SK-N-MC (cell line): ENCODE measurements around the gene CUL9.

Source experiments
- DNase-seq: peaks from one replicate; pipeline ENCODE4 v3.0.0-alpha.2; 2011; ENCODE audit warnings: low read depth, low spot score
- H3K27ac ChIP-seq: fragments of 200-600 bp; sonication (generic); 2 replicates; pipeline ENCODE4 v1.5.1; 2016; ENCODE audit warnings: mixed run types
- H3K36me3 ChIP-seq: fragments of 200-600 bp; sonication (generic); 2 replicates; pipeline ENCODE4 v1.6.1; 2017; ENCODE audit warnings: antibody characterized with exemption, low read length, mixed read lengths; ENCODE audit not compliant: insufficient read depth
- H3K4me3 ChIP-seq: fragments of 200-600 bp; sonication (generic); 2 replicates; pipeline ENCODE4 v1.5.1; 2016
- H3K9ac ChIP-seq: fragments of 200-600 bp; sonication (generic); 2 replicates; pipeline ENCODE4 v1.8.0; 2017; ENCODE audit warnings: mixed run types, mixed read lengths; ENCODE audit not compliant: insufficient read length
- H3K9me3 ChIP-seq: fragments of 200-600 bp; sonication (generic); 2 replicates; pipeline ENCODE4 v1.6.1; 2017; ENCODE audit warnings: low read depth, mild to moderate bottlenecking, antibody characterized with exemption, low read length, moderate library complexity, mixed read lengths
- EZH2 ChIP-seq: fragments of 200-600 bp; sonication (generic); IDR thresholded peaks from one replicate; pipeline ENCODE4 v1.6.1; 2017; ENCODE audit warnings: antibody characterized with exemption
- FOXP2 ChIP-seq: optimal IDR thresholded peaks from 2 replicates; pipeline ENCODE3; 2011; ENCODE audit warnings: mild to moderate bottlenecking, moderate library complexity; ENCODE audit not compliant: insufficient read depth; ENCODE audit errors: extremely low read length, control extremely low read depth
- POLR2AphosphoS5 ChIP-seq: IDR thresholded peaks from 2 replicates; pipeline ENCODE4 v1.6.1; 2012; ENCODE audit warnings: mild to moderate bottlenecking, low read depth, low read length, borderline replicate concordance

CUL9 gene

GRCh38 chr6:43241446-43241845 lies 59.5 kb downstream of the CUL9 start:
- no peak for DNase-seq
- H3K9ac ChIP-seq: no peak overlapping the region
- H3K36me3 ChIP-seq: no peaks in the 10 kb centered on the region
- TF ChIP-seq POLR2AphosphoS5 (no peak), EZH2 (no peak), FOXP2 (no peak)
- no peak overlapping the region for H3K27ac ChIP-seq
- H3K9me3 ChIP-seq: no peaks in the 10 kb centered on the region
- no peak overlapping the region for H3K4me3 ChIP-seq

- Histone ChIP-seq H3K9ac (no peak within 1 kb of the TSS), H3K4me3 (no peak within 1 kb of the TSS), H3K36me3 (no peaks in the 10 kb centered on the region), H3K27ac (no peak within 1 kb of the TSS), H3K9me3 (no peaks in the 10 kb centered on the region)
- TF ChIP-seq POLR2AphosphoS5 (no peak), EZH2 (no peak), FOXP2 (no peak)
- no peak for DNase-seq
Measured at GRCh38 chr6:43242908-43243663, 61.1 kb downstream of the CUL9 start, which contains the start of gene TTBK1. Gene TTBK1, plus strand, starts transcription at chr6:43243481. Its CDS starts 3,180 bp downstream, at chr6:43246661.

GRCh38 chr6:43243664-43244321 lies 61.8 kb downstream of the CUL9 start:
- H3K4me3 ChIP-seq: no peak overlapping the region
- H3K27ac ChIP-seq: no peak overlapping the region
- no peak for DNase-seq
- H3K9me3 ChIP-seq: no peaks in the 10 kb centered on the region
- no peak for TF ChIP-seq POLR2AphosphoS5
- no peak for TF ChIP-seq FOXP2
- TF ChIP-seq EZH2: no peak
- H3K9ac ChIP-seq: no peak overlapping the region
- no peaks in the 10 kb centered on the region for H3K36me3 ChIP-seq

GRCh38 chr6:43246301-43247113 lies 64.5 kb downstream of the CUL9 start:
- Histone ChIP-seq H3K36me3 (no peaks in the 10 kb centered on the region), H3K27ac (no peak overlapping the region), H3K9ac (no peak overlapping the region), H3K9me3 (no peaks in the 10 kb centered on the region), H3K4me3 (peak overlapping the region; percentile 73)
- no peak for DNase-seq
- TF ChIP-seq POLR2AphosphoS5 (no peak), EZH2 (no peak), FOXP2 (no peak)

GRCh38 chr6:43247114-43247999 lies 65.4 kb downstream of the CUL9 start:
- Histone ChIP-seq H3K4me3 (peak overlapping the region; percentile 73), H3K9me3 (no peaks in the 10 kb centered on the region), H3K36me3 (no peaks in the 10 kb centered on the region), H3K27ac (no peak overlapping the region), H3K9ac (no peak overlapping the region)
- no peak for DNase-seq
- no peak for TF ChIP-seq EZH2
- no peak for TF ChIP-seq POLR2AphosphoS5
- no peak for TF ChIP-seq FOXP2

- no peak overlapping the region for H3K4me3 ChIP-seq
Measured at GRCh38 chr6:43248101-43248500, 66.1 kb downstream of the CUL9 start.

GRCh38 chr6:43248791-43249190 lies 66.8 kb downstream of the CUL9 start:
- H3K27ac ChIP-seq: no peak overlapping the region
- no peak for DNase-seq
- H3K9me3 ChIP-seq: no peaks in the 10 kb centered on the region
- no peaks in the 10 kb centered on the region for H3K36me3 ChIP-seq
- no peak overlapping the region for H3K4me3 ChIP-seq
- no peak for TF ChIP-seq EZH2
- no peak for TF ChIP-seq FOXP2
- no peak for TF ChIP-seq POLR2AphosphoS5
- no peak overlapping the region for H3K9ac ChIP-seq

More at GRCh38 chr6:43248101-43248500, 66.1 kb downstream of the CUL9 start:
- H3K36me3 ChIP-seq: no peaks in the 10 kb centered on the region
- H3K9ac ChIP-seq: no peak overlapping the region
- H3K9me3 ChIP-seq: no peaks in the 10 kb centered on the region
- TF ChIP-seq EZH2 (no peak), POLR2AphosphoS5 (no peak), FOXP2 (no peak)
- no peak overlapping the region for H3K27ac ChIP-seq
- DNase-seq: no peak

GRCh38 chr6:43250992-43251373 lies 69.0 kb downstream of the CUL9 start:
- no peak overlapping the region for H3K4me3 ChIP-seq
- no peak overlapping the region for H3K27ac ChIP-seq
- no peaks in the 10 kb centered on the region for H3K36me3 ChIP-seq
- TF ChIP-seq POLR2AphosphoS5 (no peak), FOXP2 (no peak), EZH2 (no peak)
- no peak for DNase-seq
- no peak overlapping the region for H3K9ac ChIP-seq
- H3K9me3 ChIP-seq: no peaks in the 10 kb centered on the region
